SJSA1 (cell line): ENCODE measurements around the gene SEMA5B. TPM values are rescaled to one million over a fixed set of nuclear protein-coding genes. Genes with fewer than 3 reads are reported as not detected.

Experiments
- DNase-seq, 2 experiments: peaks; one replicate each; pipeline ENCODE4 v3.0.0-alpha.2; 2015 to 2020; ENCODE audit warnings: low spot score in 2 of 2, low read depth in 1 of 2
- H3K27ac ChIP-seq: fragments of 250-450 bp; sonication (Bioruptor Pico); 2 replicates; pipeline ENCODE4 v1.5.1; 2020; ENCODE audit warnings: mild to moderate bottlenecking, moderate library complexity
- H3K27me3 ChIP-seq: fragments of 250-450 bp; sonication (Bioruptor Pico); replicated peaks from 2 replicates; pipeline ENCODE4 v1.5.1; 2020; ENCODE audit warnings: mild to moderate bottlenecking, moderate library complexity
- H3K36me3 ChIP-seq: fragments of 250-450 bp; sonication (Bioruptor Pico); 2 replicates; pipeline ENCODE4 v1.5.1; 2020; ENCODE audit warnings: mild to moderate bottlenecking
- H3K4me1 ChIP-seq: fragments of 250-450 bp; sonication (Bioruptor Pico); replicated peaks from 2 replicates; pipeline ENCODE4 v1.6.1; 2021; ENCODE audit warnings: mild to moderate bottlenecking
- H3K4me3 ChIP-seq: fragments of 250-450 bp; sonication (Bioruptor Pico); 2 replicates; pipeline ENCODE4 v1.5.1; 2020; ENCODE audit warnings: mild to moderate bottlenecking
- H3K9me3 ChIP-seq: fragments of 250-450 bp; sonication (Bioruptor Pico); replicated peaks from 2 replicates; pipeline ENCODE4 v1.5.1; 2020; ENCODE audit warnings: mild to moderate bottlenecking
- total RNA-seq: library from RNA; depleted of rRNA; stranded (reverse); fragments of >200 nt; shearing (Covaris generic); gene quantifications from 2 replicates; pipeline ENCODE4 v1.2.3, GENCODE V29; 2014

The SEMA5B gene
- total RNA-seq, 1 experiment from 2014 or later: not detected

DNA sequence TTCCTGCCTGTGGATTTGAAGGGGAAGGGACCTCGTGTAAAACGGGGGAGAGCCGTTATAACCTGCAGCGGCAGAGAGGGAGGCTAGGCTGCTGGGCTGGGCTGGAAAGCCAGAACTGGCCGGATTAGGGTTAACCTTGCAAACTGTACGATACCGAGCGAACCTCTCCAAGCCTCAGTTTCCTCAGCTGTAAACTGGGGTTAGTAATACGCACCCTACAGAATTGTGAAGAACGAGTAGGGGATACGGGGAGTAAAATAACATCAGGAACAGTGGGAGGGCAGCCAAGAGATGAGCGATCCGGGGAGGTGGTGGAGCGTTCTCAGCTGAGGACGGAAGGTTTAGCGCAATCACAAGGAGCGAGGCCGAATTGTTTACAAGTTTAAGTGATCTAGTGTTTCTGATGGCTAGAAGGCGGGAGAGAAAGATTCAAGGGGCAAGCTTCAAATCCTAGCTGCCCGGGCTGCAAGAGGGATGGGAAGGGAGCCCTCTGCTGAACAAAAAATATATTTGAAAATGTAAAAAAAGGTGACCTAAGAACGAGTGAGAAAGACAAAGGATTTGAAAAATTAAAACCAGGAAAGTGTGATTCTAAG lies 768 bp upstream of the SEMA5B start:
- Histone ChIP-seq H3K36me3 (no peaks in the 10 kb centered on the region), H3K4me3 (no peak overlapping the region), H3K9me3 (0 out of 2 replicates have a peak, but pooled peaks cover 2% of the 10 kb centered on the region), H3K27me3 (peaks cover 92% of the 10 kb centered on the region), H3K27ac (no peak overlapping the region), H3K4me1 (peaks cover 20% of the 10 kb centered on the region)
- DNase-seq: peak in 1 of 2 experiments; percentile 33

- H3K9me3 ChIP-seq: 0 out of 2 replicates have a peak, but pooled peaks cover 2% of the 10 kb centered on the region
- H3K36me3 ChIP-seq: no peaks in the 10 kb centered on the region
- H3K27me3 ChIP-seq: peaks cover 96% of the 10 kb centered on the region
- DNase-seq: no peak
- peaks cover 20% of the 10 kb centered on the region for H3K4me1 ChIP-seq
- H3K27ac ChIP-seq: no peak overlapping the region
- no peak overlapping the region for H3K4me3 ChIP-seq
These were observed 835 bp downstream of the SEMA5B start for GRCh38 chr3:123026565-123027291.

DNA sequence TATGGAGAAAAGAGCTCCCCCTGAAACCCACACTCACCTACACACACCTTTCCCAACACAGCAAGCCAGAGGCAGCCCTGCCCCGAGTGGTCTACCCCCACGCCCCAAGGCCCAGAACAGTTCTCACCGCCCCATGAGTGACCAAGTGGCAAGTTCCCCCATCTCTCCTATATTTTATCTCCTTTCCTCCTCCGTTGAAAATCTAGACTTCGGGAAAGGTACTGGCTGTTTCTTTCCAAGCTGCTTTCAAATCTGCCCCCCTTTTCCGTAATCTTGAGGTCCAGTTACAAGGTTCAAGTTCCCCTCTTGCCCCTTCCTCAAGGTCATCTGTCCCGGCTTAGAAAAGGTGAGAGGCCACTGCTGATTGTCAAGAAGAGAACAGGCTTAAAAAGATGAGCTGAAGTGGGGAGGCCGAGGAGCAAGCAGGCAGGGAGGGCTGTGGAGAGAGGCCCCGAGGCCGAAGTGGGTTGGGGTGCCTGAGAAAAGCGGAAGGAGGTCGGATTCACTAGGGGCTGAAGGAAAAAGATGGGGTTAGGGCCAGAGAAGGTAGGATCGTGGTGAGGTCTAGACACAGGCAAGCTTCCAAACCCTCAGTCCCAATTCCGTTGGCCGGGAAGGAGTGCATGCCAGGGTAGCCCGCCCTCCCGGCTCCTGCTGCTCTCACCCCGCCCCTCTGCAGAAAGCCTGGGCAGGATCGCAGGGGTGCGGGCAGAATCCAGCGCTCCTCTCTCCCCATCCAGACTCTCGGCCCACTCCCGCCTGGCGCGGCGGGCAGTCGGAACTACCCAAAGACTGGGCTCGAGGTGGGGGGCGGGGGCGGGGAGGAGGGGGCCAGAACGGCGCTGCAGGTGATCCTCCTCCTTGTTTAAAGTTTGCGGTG lies 1.7 kb downstream of the SEMA5B start:
- DNase-seq: no peak
- H3K27me3 ChIP-seq: peaks cover 96% of the 10 kb centered on the region
- peaks cover 20% of the 10 kb centered on the region for H3K4me1 ChIP-seq
- H3K9me3 ChIP-seq: 0 out of 2 replicates have a peak, but pooled peaks cover 2% of the 10 kb centered on the region
- no peaks in the 10 kb centered on the region for H3K36me3 ChIP-seq
- no peak overlapping the region for H3K4me3 ChIP-seq
- no peak overlapping the region for H3K27ac ChIP-seq

DNA sequence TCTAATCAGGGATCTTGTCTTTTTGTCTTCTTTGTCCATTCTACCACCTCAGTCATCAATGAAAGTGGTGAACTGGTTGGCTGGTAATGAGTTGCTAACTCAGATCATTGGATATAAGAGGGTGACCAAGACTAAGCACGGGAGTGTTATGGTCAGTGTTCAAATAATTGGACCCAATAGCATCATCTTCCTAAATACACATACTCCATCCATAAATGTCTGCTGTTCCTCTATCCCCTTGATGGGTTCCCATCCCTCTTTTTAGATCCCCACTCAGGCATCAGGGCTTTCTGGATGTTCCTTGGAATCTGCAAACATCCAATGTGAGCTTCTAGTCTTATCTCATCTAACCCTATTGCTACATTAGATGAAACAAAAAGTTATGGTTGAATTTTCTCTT lies 3.5 kb downstream of the SEMA5B start:
- Histone ChIP-seq H3K27ac (no peak overlapping the region), H3K9me3 (0 out of 2 replicates have a peak, but pooled peaks cover 2% of the 10 kb centered on the region), H3K36me3 (no peaks in the 10 kb centered on the region), H3K27me3 (peaks cover 96% of the 10 kb centered on the region), H3K4me1 (peaks cover 20% of the 10 kb centered on the region), H3K4me3 (no peak overlapping the region)
- DNase-seq: no peak

GRCh38 chr3:123021996-123022510 lies 5.5 kb downstream of the SEMA5B start:
- no peak for DNase-seq
- no peaks in the 10 kb centered on the region for H3K36me3 ChIP-seq
- peaks cover 6% of the 10 kb centered on the region for H3K4me1 ChIP-seq
- H3K9me3 ChIP-seq: 0 out of 2 replicates have a peak, but pooled peaks cover 2% of the 10 kb centered on the region
- H3K27ac ChIP-seq: no peak overlapping the region
- H3K27me3 ChIP-seq: peaks cover 86% of the 10 kb centered on the region
- H3K4me3 ChIP-seq: no peak overlapping the region

GRCh38 chr3:123021388-123021787 lies 6.2 kb downstream of the SEMA5B start:
- no peak for DNase-seq
- Histone ChIP-seq H3K27me3 (peaks cover 79% of the 10 kb centered on the region), H3K4me1 (no peaks in the 10 kb centered on the region), H3K9me3 (0 out of 2 replicates have a peak, but pooled peaks cover 2% of the 10 kb centered on the region), H3K27ac (no peak overlapping the region), H3K36me3 (no peaks in the 10 kb centered on the region), H3K4me3 (no peak overlapping the region)

DNA sequence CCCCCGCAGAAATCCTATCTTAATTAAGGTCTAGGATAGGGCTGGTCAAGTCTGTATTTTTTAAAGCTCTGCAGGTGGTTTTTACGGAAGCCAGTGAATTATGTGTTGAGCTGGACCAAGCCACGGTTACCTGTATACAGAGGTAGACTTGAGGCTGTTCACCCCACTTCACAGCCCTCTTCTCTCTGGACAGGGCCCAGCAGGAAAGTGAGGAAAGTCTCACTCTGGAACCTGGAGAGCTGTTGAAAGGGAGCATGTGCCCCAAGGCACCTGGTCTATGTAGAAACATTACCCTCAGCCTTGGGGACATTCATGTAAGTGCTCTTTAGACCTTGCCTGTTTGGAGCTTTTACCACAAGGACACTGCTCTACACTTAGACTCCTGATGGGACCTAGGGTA lies 6.9 kb downstream of the SEMA5B start:
- no peak overlapping the region for H3K27ac ChIP-seq
- H3K4me3 ChIP-seq: no peak overlapping the region
- DNase-seq: no peak
- H3K4me1 ChIP-seq: no peaks in the 10 kb centered on the region
- H3K36me3 ChIP-seq: no peaks in the 10 kb centered on the region
- peaks cover 75% of the 10 kb centered on the region for H3K27me3 ChIP-seq
- 0 out of 2 replicates have a peak, but pooled peaks cover 2% of the 10 kb centered on the region for H3K9me3 ChIP-seq

GRCh38 chr3:123019591-123019990 lies 8.0 kb downstream of the SEMA5B start:
- DNase-seq: no peak
- Histone ChIP-seq H3K36me3 (no peaks in the 10 kb centered on the region), H3K4me3 (no peak overlapping the region), H3K9me3 (0 out of 2 replicates have a peak, but pooled peaks cover 2% of the 10 kb centered on the region), H3K27me3 (peaks cover 65% of the 10 kb centered on the region), H3K4me1 (no peaks in the 10 kb centered on the region), H3K27ac (no peak overlapping the region)

DNA sequence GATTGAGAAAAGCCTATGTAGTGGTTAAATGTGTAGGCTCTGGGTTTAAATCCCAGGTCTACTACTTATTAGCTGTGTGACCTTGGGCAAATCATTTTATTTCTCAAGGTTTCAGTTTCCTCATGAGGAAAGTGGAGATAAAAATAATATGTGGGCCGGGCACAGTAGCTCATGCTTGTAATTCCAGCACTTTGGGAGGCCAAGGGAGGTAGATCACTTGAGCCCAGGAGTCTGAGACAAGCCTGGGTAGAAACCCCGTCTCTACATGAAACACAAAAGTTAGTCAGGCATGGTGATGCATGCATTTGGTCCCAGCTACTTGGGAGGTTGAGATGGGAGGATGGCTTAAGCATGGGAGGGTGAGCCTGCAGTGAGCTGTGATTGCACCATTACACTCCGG lies 8.4 kb downstream of the SEMA5B start:
- Histone ChIP-seq H3K4me3 (no peak overlapping the region), H3K36me3 (no peaks in the 10 kb centered on the region), H3K9me3 (no peaks in the 10 kb centered on the region), H3K4me1 (no peaks in the 10 kb centered on the region), H3K27me3 (peaks cover 65% of the 10 kb centered on the region), H3K27ac (no peak overlapping the region)
- no peak for DNase-seq

- H3K9me3 ChIP-seq: no peaks in the 10 kb centered on the region
- DNase-seq: no peak
- H3K27me3 ChIP-seq: peaks cover 67% of the 10 kb centered on the region
- H3K27ac ChIP-seq: no peak overlapping the region
- no peak overlapping the region for H3K4me3 ChIP-seq
- H3K4me1 ChIP-seq: no peaks in the 10 kb centered on the region
- H3K36me3 ChIP-seq: no peaks in the 10 kb centered on the region
These were observed 8.9 kb downstream of the SEMA5B start for GRCh38 chr3:123018683-123019082.

DNA sequence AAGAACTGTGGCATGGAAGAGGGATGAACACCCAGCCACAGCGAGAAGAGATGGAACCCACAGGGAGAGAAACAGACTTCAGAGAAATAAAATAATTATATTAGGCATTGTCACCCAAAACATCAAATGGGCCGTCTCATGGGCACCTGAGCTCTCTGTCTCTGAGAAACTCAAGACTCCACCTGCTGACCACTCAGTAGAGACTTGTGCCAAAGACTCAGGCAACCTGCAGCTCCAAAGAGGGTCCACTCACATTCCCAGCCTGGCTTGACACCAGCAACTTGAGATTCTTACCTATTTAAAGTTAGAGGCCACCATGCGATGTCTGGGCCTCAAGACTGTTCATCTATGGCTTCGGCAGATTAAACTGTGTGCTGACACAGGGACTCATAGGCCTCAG lies 12.0 kb downstream of the SEMA5B start:
- Histone ChIP-seq H3K4me1 (no peaks in the 10 kb centered on the region), H3K4me3 (no peak overlapping the region), H3K27ac (no peak overlapping the region), H3K27me3 (peaks cover 47% of the 10 kb centered on the region), H3K9me3 (no peaks in the 10 kb centered on the region), H3K36me3 (no peaks in the 10 kb centered on the region)
- no peak for DNase-seq

DNA sequence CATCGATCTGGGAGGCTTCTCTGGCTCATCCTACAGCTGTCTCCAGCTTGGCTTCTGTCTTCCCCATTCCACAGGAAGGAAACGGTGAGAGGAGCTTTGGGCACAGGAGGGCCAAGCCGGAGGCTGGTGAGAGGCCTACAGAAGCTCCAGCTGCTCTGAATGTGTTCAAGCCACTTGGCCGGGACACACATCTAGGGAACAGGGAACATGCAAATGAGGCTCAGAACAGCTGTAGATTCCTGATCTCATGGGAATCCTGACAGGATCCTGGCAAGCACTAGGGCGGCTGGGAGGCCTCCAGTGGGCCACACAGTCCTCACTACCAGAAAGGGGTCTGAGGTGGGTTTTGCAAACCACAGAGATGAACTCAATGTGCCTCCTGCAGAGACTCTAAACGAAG lies 13.7 kb downstream of the SEMA5B start:
- Histone ChIP-seq H3K4me1 (no peaks in the 10 kb centered on the region), H3K27ac (no peak overlapping the region), H3K27me3 (peaks cover 43% of the 10 kb centered on the region), H3K4me3 (no peak overlapping the region), H3K9me3 (no peaks in the 10 kb centered on the region), H3K36me3 (no peaks in the 10 kb centered on the region)
- no peak for DNase-seq

- Histone ChIP-seq H3K4me1 (no peaks in the 10 kb centered on the region), H3K36me3 (no peaks in the 10 kb centered on the region), H3K9me3 (no peaks in the 10 kb centered on the region), H3K4me3 (no peak overlapping the region), H3K27ac (no peak overlapping the region), H3K27me3 (peaks cover 44% of the 10 kb centered on the region)
- DNase-seq: no peak
These were observed 14.9 kb downstream of the SEMA5B start for GRCh38 chr3:123012652-123013051.
